Measurements from ENCODE around the gene TMOD1.

DNA sequence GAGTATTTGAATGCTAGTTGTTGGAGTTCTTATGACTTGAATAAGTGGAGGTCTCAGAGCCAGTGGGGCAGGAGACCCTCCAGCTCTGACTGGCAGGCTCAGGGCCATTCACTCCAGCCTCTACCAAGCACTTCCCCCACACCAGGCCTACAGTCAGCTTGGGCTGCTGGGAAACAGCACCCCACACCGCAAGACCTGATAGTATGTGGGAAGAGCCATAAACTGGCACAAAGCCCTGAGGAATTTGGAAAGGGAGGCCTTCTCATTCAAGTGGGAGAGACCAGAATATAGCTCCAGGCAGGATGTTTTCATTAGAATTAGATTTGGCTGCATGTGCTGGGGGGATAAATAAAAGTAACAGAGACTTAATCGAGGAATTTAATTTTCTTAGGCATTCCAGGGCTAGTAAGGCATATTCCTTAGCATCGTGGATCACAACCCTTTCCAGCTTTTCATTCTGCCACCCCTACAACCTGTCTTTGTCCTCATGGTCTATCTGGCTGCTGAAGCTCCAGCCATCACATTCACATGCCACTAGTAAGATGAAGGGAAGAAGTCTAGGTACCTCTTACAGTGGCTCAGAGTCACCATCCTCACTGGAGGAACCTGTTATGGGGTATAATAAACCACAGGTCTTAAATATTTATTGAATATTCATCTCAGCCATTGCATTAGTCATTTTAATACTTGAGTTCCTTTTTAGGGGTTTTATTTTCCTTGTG lies 47.5 kb downstream of the TMOD1 start:
- TF ChIP-seq, protein P1, sequence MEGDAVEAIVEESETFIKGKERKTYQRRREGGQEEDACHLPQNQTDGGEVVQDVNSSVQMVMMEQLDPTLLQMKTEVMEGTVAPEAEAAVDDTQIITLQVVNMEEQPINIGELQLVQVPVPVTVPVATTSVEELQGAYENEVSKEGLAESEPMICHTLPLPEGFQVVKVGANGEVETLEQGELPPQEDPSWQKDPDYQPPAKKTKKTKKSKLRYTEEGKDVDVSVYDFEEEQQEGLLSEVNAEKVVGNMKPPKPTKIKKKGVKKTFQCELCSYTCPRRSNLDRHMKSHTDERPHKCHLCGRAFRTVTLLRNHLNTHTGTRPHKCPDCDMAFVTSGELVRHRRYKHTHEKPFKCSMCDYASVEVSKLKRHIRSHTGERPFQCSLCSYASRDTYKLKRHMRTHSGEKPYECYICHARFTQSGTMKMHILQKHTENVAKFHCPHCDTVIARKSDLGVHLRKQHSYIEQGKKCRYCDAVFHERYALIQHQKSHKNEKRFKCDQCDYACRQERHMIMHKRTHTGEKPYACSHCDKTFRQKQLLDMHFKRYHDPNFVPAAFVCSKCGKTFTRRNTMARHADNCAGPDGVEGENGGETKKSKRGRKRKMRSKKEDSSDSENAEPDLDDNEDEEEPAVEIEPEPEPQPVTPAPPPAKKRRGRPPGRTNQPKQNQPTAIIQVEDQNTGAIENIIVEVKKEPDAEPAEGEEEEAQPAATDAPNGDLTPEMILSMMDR (conservative IDR thresholded peaks at IDR 0.05; ENCODE audit: low read length), result no peak
- TF ChIP-seq EZH2phosphoT487 (IDR thresholded peaks at IDR 0.05; ENCODE audit: borderline replicate concordance, low read depth, low read length), result no peak

Measured in OCI-LY7 (cell line).